NCI-H128 (cell line): ENCODE data around the gene UBE2V1.
A peak's percentile ranks its signal among the peaks of the same experiment; 100 is the strongest.
"Not testable (repeated sequence)": the region's sequence is repeated elsewhere in the genome, so short reads cannot be mapped to it uniquely, and the experiment has no call there.

ENCODE experiments used
- DNase-seq: peaks from one replicate; lab custom pipeline; 2025; ENCODE audit not compliant: unreplicated experiment; lab: John Stamatoyannopoulos, UW

UBE2V1 gene

DNA sequence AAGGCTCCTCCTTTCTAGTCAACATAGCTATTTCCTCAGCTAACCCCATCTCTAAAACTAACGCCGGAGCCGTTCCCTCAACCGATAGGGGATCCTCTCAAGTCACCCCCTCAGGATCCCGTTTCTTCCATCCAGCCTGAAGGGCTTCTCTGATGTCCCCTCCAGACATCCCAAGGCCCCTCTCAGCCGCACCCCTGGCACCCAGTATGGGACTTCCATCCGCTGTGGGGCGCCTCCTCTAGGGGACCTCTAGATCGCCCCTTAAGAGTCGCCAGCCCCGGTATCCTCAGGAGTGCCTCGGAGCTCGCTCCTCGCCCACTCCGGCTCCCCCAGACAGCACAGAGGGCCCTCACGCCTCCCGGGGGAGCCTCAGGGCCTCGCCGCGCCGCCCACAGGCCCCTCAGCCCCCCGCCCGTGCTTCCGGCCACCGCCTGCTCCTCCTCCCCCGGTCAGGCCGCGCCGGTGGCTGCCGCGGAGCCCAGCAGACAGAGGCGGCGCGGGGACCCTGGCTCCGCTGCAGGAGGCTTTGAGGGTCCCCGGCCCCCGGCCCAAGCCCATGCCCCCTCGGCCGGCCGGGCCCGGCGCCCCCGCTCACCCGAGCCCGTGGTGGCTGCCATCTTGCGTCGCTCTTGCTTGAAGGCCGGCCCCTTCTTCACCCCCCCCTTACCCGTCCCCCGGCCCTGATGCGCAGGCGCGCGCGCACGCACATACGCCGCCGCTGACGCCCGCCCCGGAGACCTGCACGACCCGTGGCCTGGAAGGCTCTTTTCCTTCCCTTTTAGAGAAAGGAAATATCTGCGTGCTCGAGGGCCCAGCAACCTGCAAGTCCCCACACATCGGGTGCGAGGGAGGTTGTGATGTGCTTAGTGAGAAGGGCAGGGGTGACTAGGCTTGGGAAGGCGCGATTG lies at the start of gene UBE2V1:
Gene UBE2V1, minus strand, starts transcription at position 639 of the 908 bp plus-strand sequence. Its CDS starts 22 bp downstream, at position 617.
- DNase-seq, result peak; percentile 42

DNA sequence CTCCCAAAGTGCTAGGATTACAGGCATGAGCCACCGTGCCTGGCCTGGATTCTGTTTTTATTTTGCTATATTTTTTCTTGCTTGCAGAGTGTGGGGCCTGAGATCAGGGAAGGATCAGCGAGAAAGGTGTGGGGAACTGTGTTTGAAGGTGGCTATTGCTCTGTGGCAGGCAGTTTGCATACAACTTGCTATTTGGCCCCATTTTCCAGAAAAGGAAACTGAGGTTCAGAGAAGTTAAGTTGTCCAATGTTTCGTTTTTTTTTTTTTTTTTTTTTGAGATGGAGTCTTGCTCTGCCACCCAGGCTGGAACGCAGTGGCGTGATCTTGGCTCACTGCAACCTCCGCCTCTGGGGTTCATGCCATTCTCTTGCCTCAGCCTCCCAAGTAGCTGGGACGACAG lies 48.5 kb upstream of the UBE2V1 start:
- DNase-seq, result not testable (repeated sequence)

DNA sequence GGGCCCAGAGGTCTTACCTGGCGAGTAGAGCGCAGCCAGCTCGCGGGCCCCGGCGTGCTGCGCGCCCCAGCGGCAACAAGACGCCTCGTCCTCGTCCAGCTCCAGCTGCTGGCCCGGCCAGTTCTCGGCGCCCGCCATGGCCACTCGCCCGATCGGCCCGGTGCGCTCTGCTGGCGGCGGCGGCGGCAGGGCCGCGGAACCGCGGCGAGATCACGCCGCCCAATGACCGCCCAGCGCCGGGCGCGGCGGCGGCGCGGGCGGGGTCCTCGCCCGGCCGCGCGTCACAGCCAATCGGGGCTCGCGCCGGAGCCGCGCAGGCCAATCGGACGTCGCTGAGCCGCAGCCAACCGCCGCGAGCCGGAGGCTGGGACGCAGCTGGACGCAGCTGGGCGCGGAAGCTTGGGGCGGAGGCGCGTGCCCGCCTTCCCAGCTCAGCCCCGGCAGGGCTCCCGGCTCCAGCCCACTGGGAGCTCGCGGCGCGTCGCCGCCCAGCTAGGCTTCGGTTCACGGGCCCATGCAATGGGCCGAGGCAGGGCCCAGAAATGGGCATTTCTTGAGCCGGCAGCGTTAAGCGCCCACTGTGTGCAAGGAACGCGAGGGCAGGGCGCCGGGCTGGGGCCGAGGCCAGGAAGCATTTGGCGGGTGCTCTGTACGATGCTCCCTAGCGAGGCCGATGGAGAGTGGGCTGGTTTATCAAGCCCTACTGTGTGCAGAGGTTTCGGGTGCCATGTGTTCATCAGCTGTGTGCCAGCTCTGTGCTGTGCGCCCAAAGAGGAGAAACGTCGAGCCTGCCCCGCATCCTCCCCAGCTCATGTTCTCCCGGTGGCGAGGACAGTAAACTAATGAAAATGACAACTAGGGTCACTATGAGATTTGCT lies 40.8 kb upstream of the UBE2V1 start, which contains the start of gene PEDS1:
Gene PEDS1, minus strand, starts transcription at position 224 of the 878 bp plus-strand sequence. Its CDS starts 86 bp downstream, at position 138.
- peak; percentile 79 for DNase-seq

DNA sequence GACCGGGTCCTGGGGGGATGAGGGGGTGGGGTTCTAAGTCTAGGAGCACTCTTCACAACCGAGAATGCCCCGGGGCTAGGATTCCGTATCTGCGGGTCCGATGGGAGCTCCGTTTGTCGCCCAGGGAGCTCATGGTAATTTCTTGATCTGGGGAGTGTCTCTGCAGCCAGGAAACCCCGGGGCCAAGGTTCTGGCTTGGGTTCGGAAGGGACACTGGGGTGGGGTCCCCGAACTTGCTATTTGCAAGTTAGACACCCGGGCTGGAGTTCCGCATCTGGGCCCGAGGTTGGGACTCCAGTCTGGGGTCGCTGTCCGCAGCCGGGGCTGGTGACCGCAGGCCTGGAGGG lies 40.2 kb upstream of the UBE2V1 start:
- DNase-seq, result no peak

DNA sequence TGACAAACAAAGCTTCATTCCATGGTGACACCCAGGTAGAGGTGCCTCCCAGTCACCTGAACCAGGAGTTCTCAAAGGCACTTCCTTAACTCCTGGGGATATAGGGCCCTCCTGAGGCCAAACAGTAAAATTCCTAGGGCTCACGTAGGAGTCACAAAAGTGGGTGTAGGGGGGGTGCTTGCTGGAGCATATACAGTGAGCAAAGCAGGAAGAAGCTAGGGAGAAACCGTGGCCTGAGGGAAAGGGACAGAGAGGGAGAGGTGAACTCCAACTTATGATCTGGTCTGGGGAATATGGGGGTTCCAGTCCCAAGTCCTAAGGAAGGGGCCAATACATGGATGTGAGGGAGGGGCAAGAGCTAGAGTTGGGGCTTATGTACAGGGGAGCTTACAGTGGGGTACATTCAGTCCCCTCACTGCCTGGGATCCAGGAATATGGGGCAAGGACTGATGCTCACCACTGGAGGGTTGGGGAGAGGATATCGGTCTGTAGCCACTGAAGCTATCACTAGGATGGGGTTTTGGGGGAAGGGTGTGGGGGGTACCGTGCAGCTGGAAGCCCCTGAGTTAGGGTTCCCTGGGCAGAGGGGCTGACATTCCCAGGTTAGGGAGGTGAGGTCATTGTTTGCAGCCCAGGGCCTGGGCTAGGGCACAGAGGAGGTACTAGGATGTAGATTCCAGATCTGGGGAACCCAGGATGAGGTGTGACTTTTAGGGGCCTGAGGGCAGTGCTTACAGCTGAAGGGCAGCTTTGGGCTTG lies 39.6 kb upstream of the UBE2V1 start:
- DNase-seq, result no peak

DNA sequence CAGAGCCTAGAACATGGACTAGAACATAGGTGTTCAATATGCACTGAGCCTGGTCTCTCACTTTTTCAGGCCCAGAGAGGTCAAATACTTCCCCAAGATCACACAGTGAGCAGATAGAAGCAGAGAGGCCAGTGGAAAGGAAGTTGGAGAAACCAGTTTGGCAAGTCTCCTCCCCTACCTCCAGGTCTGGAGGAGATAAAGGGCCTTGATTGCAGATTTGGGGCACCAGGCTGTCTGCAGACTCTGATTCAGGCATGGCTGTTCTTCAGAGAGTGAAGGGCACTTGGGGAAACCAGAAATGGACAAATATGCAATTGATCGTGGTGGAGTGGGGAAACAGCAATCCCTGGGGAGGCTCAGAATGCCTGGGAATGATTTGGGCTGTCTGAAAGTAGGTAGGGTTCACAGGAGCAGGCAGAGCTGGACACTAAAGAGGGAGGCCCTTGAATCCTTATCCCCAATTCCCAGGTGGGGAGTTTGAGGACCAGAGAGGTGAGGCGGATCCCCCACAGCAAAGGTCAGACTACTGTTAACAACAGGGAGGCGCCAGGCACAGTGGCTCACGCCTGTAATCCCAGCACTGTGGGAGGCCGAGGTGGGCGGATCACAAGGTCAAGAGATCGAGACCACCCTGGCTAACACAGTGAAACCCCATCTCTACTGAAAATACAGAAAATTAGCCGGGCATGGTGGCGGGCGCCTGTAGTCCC lies 38.2 kb upstream of the UBE2V1 start:
- no peak for DNase-seq

DNA sequence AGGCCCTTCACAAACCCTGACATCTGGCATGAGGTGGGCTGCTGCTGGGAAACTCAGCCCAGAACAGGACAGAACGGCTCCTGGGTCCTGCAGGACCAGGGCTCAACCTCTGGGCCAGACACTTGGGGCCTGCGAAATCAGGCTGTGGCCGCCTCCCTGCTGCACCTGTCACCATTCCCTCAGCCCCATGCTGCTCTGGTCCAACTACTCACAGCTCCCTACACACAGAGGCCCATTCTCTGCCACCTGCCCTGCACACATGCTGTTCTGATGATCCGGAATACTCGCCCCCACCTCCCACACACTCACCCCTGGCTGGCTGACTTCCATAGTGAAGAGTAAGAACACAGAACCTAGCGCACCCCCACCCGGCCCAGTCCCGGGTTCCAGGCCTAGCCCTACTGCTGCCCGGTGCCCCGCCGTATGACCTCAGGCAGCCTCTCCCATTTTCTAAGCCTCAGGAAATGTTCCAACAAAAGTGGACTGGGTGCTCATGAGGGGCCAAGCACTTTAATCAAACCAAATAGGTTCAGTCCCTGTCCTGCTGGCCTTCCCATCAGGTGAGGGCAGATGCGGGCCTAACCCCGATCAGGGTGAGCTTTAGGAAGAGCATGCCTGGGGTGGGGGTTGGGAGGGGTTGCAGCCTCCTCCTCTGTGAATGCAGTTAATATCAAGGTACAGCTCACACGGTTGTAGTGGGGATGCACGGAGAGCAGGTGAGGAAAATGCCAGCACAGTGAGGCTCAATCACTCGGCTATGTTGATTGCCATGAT lies 36.7 kb upstream of the UBE2V1 start:
- no peak for DNase-seq

DNA sequence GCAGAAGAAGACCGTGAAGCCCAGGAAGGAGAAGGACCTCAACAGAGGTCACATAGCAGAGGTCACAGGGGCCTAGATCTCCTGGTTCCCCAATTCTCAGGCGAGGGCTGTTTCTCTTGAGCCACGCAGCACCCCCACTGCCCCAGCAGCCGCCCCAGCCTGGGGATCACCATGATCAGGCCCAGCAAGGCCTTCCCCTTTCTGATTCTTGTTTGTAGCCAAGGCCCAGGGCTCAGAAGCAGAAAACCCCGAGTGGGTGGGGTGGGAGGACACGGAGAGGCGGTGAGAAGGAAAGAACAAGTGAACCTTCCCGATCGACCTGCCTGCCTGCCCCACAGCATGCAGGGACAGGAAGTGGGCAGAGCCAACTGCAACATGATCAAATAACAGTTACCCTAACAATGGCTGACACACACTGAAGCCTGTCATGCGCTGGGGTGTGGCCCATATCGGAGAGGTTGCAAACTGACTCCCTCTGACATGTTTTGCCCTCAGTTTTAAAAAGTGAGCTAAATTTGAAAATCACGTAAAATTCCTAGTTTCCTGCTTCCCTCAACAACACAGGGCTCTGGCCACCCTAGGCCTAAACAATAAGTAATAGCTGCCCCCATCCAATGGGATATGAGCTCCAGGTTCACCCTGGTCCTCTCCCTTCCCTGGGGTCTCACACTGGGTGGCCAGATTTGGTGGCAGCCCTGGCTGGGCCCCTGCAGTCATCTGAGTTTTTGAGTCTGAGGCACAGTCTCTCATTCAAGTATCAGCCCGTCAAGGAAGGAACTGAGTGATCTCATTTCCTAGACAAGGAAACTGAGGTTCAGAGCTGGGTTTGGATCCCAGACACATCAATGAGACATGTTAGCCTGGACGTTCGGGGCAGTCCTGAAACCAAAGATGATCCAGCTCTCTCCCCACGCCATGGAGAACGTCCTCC lies 34.0 kb upstream of the UBE2V1 start:
- DNase-seq, result no peak

DNA sequence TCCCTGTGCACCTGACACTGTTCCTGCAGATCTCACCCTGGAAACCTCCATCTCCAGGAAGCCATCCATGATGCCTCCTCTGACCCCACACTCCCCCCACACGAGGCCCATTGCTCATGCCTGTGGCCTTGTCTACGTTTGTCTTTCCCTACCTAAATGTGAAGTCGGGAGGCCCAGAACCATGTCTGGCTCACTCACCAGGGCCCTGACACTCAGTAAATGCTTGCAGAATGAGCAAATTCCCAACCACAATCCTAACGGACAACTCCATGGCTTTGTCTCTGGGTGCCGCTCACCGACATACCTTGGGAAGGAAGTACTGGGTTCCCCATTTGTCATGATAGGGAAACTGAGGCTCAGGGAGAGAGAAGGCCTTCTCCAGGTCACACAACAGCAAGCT lies 33.3 kb upstream of the UBE2V1 start:
- DNase-seq, result no peak

DNA sequence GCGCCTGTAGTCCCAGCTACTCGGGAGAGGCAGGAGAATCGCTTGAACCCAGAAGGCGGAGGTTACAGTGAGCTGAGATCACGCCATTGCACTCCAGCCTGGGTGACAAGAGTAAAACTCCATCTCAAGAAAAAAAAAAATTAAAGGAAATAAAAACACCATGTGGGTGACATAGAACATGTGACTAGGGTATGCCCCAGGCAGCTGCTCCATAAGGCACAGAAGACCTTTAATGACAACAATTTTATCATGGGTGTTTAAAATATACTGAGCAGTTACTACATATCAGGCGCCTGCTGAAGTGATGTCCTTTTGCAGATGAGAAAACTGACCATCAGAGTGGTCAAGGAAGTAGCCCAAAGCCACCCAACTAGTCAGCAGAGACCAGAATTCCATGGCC lies 32.6 kb upstream of the UBE2V1 start:
- no peak for DNase-seq

DNA sequence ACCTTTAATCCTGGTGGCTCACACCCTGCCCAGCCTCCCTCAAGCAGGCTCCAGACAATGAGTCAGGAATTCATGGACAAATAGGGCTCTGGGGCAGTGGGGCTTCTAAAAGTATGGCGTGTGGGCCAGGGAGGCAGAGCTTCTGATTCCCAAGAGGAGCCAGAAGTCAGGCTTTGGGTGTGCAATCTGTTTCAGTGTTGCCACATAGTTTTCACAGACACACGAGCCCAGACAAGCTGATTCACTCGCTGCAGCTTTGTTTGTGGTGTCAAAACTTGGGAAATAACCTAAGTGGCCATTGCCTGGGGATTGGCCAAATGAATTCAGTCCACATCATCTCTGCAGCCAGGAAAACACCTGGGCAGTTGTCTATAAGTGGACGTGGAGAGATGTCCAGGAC lies 31.4 kb upstream of the UBE2V1 start:
- DNase-seq, result no peak

DNA sequence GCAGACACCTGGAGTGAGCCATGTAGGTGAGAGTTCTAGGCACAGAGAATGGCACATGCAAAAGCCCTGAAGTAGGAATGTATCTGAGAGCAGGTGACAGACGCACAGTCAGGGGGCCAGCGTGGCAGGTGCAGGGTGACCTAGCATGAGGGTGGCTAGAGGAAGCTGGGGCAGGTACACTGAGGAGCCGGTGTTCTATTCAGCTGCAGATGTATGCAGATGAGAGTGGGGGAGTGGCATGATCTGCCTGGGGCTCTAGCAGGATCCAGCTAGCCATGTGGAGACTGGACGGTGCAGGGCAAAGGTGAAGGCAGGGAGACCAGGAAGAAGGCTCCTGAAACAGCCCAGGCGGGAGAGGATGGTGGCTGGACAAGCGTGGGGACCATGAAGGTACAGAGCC lies 29.9 kb upstream of the UBE2V1 start:
- DNase-seq, result no peak

DNA sequence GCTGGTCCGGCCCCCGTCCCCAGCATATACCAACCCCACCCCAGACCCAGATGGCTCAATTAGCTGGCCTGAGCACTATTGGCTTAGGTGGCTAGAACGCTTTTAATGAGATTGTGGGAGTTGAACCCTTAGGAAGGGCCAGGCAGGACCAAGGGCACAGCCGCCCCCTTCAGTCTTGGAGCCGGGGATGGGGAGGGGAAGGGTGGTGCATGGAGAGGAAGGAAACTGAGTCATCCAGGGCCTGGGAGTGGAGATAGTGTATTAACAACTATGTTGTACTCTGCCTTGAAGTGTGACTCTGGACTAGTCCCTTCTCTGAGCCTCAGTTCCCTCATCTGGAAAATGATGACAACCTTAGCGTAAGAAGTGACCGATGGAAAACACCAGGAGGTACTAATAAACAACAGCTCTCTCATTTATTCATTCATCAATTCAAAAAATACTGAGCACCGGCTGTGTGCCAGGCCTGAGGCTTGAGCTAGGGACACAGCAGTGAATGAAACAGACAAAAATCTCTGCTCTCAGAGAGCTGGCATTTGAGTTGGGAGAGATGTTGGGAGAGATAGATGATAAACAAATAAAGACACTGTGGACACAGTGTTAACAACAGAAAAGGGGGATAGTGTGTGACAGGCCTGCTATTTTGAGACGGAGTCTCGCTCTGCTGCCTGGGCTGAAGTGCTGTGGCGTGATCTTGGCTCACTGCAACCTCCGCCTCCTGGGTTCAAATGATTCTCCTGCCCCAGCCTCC lies 29.0 kb upstream of the UBE2V1 start:
- no peak for DNase-seq

DNA sequence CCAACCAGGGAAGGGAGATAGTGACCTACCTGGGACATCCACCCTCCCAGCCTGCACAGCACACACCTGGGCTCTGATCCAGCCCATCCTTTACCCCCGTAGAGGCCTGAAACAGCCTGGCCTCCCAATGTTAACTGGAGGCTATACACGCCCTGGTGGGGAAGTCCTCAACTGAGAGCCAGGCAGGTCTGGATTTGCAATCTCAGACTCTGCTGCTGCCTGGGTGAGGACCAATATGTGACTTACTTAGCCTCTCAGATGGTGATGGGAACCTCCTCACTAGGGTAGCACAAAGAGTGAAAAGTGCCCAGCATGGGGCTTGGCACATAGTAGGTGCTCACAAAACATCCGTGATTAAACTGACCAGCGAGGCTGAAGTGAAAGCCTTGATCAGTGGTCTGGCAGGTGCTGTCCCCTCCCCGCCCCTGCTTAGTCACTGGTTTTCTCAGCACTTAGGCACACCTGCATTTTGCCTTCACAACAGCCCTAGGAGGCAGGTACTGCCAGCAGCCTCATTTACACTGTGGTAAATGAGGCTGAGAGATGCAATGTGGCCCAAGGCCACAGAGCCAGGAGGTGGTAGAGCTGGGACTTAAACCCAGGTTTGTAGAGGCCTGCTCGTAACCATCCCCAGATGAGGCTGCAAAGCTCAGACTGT lies 28.2 kb upstream of the UBE2V1 start:
- DNase-seq, result no peak

DNA sequence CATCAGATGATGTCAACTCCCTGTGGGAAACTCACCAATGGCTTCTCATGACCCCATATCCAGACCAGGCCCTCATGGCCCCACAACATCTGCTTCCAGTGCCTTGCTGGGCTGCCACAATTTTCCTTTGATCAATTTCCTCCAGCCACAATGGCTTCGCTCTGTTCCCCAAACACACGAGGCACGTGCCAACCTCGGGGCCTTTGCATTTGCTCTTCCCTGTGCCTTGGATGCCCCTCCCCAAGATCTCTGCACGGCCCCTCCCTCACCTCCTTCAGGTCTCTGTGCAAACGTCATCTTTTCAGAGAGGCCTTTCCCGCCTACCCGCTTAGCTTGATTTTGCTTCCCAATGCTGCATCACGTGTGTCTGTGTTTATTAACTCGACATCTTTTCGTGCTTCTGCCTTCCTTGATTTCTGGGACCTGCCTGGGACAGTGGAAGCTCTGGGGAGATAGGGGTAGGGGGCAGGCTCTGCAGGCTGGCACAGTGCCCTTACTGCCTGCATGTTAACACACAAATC lies 27.4 kb upstream of the UBE2V1 start:
- DNase-seq, result no peak

DNA sequence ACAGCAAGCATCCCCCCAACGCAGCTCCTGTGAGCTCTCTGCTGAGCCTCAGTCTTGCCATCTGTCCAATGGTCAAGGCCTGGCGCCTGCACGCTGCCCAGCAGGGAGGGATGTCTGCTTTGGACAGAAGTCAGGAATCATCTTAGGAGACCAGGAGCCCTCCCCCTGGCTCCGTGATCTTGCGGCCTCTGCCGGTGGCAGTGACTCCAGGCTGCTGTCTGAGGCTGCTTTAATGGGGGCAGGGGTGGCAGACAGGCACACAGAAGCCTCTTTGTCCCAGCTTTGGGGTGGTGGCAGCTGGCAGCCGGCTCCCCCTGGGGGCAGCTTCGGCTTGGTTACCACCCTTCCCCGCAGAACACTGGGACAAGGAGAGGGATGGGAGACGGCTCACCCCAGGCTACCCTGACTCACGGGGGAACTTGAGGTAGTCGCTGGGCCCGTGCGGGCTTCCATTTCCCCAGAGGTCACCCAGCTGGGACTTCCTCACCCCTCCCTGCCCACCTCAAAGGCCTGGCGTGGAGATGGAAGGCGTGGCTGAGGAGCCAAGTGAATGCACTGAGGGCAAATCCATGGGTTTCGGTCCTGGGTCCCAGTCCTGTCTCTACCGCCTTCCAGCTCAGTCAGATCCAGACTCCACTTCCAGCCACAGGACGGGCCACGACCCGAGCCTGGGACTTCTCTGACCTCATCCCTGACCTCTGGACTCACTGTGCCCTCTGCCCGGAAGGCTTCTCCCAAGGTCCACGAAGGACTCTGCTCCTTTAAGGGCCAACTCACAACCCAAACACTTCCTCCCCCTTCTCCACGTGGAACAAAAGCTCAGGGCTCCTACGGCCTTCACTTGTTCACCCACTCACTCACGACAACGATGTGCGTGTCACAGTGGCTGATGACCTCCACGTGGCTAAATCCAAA lies 25.8 kb upstream of the UBE2V1 start:
- DNase-seq, result no peak
